Thyroid gland (tissue), 4 donors: ENCODE data around the gene ZDHHC12.

Experiments used
- POLR2A ChIP-seq, 2 donors: fragments of 450-650 bp; IDR thresholded peaks; one replicate each; pipeline ENCODE4 v1.6.1; 2017; ENCODE audit warnings: antibody characterized with exemption in 2 of 2, mild to moderate bottlenecking in 2 of 2, moderate library complexity in 1 of 2
- TF ChIP-seq, protein P1 (sequence below), 6 experiments: fragments of 200-600 bp in 3 of 6; fragments of 450-650 bp in 3 of 6; sonication (generic) in 3 of 6; IDR thresholded peaks; one replicate each; pipeline ENCODE4 v1.5.1; 2016 to 2019; ENCODE audit warnings: antibody characterized with exemption in 6 of 6, mild to moderate bottlenecking in 2 of 6, inconsistent platforms in 1 of 6, moderate library complexity in 1 of 6

DNA sequence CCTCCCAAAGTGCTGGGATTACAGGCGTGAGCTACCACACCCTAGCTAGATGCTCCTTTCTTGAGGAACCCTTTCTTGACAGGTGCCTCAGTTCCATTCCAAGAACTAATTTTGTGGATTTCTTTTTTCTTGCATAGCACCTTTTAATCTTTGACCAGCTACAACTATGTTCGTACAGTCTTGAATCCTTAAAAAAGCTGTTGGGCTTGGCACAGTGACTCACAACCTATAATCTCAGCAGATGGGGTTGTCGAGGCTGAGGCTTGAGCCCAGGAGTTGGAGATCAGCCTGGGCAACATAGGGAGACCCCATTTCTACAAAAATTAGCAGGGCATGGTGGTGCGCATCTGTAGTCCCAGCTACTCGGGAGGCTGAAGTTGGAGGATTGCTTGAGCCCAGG, 49.1 kb upstream of the ZDHHC12 start:
- TF ChIP-seq, protein P1, sequence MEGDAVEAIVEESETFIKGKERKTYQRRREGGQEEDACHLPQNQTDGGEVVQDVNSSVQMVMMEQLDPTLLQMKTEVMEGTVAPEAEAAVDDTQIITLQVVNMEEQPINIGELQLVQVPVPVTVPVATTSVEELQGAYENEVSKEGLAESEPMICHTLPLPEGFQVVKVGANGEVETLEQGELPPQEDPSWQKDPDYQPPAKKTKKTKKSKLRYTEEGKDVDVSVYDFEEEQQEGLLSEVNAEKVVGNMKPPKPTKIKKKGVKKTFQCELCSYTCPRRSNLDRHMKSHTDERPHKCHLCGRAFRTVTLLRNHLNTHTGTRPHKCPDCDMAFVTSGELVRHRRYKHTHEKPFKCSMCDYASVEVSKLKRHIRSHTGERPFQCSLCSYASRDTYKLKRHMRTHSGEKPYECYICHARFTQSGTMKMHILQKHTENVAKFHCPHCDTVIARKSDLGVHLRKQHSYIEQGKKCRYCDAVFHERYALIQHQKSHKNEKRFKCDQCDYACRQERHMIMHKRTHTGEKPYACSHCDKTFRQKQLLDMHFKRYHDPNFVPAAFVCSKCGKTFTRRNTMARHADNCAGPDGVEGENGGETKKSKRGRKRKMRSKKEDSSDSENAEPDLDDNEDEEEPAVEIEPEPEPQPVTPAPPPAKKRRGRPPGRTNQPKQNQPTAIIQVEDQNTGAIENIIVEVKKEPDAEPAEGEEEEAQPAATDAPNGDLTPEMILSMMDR (IDR thresholded peaks at IDR 0.05) = no peak
- no peak for TF ChIP-seq POLR2A (IDR thresholded peaks at IDR 0.05)
